G401 (cell line): Measurements from ENCODE around the gene TTC19. TPM values are rescaled to one million over a fixed set of nuclear protein-coding genes. Genes with fewer than 3 reads are reported as not detected.
"Not testable (repeated sequence)": the region's sequence is repeated elsewhere in the genome, so short reads cannot be mapped to it uniquely, and the experiment has no call there.

ENCODE experiments used
- DNase-seq: peaks from one replicate; pipeline ENCODE4 v3.0.0-alpha.2; 2015; ENCODE audit warnings: low spot score
- in situ Hi-C: cut with HindIII; loops from 2 replicates; pipeline ENCODE4 v1.10.0; 2016; ENCODE audit warnings: low sequenced_read_pairs, mixed read lengths
- total RNA-seq: library from RNA; depleted of rRNA; stranded (reverse); fragments of >200 nt; shearing (Covaris generic); gene quantifications from 2 replicates; pipeline ENCODE4 v1.2.3, GENCODE V29; 2014

TTC19 gene
- total RNA-seq, 1 experiment from 2014 or later, result 27.4 TPM

GRCh38 chr17:15971882-15972281 lies 27.7 kb upstream of the TTC19 start:
- no peak for DNase-seq
- in situ Hi-C loops, result no loop called here

- no peak for DNase-seq
- in situ Hi-C loops, result no loop called here
These were observed 27.1 kb upstream of the TTC19 start for GRCh38 chr17:15972497-15972951.

GRCh38 chr17:15973016-15973415 lies 26.6 kb upstream of the TTC19 start:
- in situ Hi-C loops, result no loop called here

GRCh38 chr17:15973834-15974233 lies 25.8 kb upstream of the TTC19 start:
- no peak for DNase-seq
- in situ Hi-C loops, result no loop called here

More at GRCh38 chr17:15973016-15973415, 26.6 kb upstream of the TTC19 start:
- DNase-seq, result no peak

GRCh38 chr17:15977894-15978293 lies 21.7 kb upstream of the TTC19 start:
- in situ Hi-C loops, result no loop called here
- no peak for DNase-seq

GRCh38 chr17:15978606-15979005 lies 21.0 kb upstream of the TTC19 start:
- in situ Hi-C loops, result no loop called here
- no peak for DNase-seq

- DNase-seq, in situ Hi-C loops: not testable (repeated sequence)
These were observed 20.6 kb upstream of the TTC19 start for GRCh38 chr17:15979013-15979412.

GRCh38 chr17:15981208-15981607 lies 18.4 kb upstream of the TTC19 start:
- in situ Hi-C loops, result no loop called here
- DNase-seq, result no peak

GRCh38 chr17:15981646-15982580 lies 17.7 kb upstream of the TTC19 start:
- in situ Hi-C loops, result no loop called here
- no peak for DNase-seq

GRCh38 chr17:15996322-15996721 lies 3.3 kb upstream of the TTC19 start:
- in situ Hi-C loops, result no loop called here
- no peak for DNase-seq

- in situ Hi-C loops, result no loop called here
- DNase-seq, result no peak
These were observed 1.5 kb upstream of the TTC19 start for GRCh38 chr17:15998031-15998562.

- DNase-seq, result peak; percentile 28
- in situ Hi-C loops, result no loop called here
These were observed 577 bp downstream of the TTC19 start for GRCh38 chr17:15999974-16000827.

GRCh38 chr17:16001226-16001897 lies 1.7 kb downstream of the TTC19 start:
- no peak for DNase-seq
- in situ Hi-C loops, result no loop called here

- in situ Hi-C loops, result no loop called here
- DNase-seq, result no peak
These were observed 3.2 kb downstream of the TTC19 start for GRCh38 chr17:16002708-16003260.

GRCh38 chr17:16003841-16004240 lies 4.2 kb downstream of the TTC19 start:
- no peak for DNase-seq
- in situ Hi-C loops, result no loop called here

GRCh38 chr17:16005636-16006035 lies 6.0 kb downstream of the TTC19 start:
- in situ Hi-C loops, result no loop called here
- DNase-seq, result no peak

GRCh38 chr17:16007439-16007838 lies 7.8 kb downstream of the TTC19 start:
- no peak for DNase-seq
- in situ Hi-C loops, result no loop called here

- DNase-seq, result peak; percentile 40
- in situ Hi-C loops, result no loop called here
These were observed 14.4 kb downstream of the TTC19 start for GRCh38 chr17:16013943-16014407.

- DNase-seq, result no peak
- in situ Hi-C loops, result no loop called here
These were observed 19.7 kb downstream of the TTC19 start for GRCh38 chr17:16019347-16019746.
